ENCODE results near the gene DSG1. TPM values are rescaled to one million over a fixed set of nuclear protein-coding genes. Genes with fewer than 3 reads are reported as not detected.
"Not testable (repeated sequence)": the region's sequence is repeated elsewhere in the genome, so short reads cannot be mapped to it uniquely, and the experiment has no call there.

Gene DSG1
- total RNA-seq, 1 donor: not detected

DNA sequence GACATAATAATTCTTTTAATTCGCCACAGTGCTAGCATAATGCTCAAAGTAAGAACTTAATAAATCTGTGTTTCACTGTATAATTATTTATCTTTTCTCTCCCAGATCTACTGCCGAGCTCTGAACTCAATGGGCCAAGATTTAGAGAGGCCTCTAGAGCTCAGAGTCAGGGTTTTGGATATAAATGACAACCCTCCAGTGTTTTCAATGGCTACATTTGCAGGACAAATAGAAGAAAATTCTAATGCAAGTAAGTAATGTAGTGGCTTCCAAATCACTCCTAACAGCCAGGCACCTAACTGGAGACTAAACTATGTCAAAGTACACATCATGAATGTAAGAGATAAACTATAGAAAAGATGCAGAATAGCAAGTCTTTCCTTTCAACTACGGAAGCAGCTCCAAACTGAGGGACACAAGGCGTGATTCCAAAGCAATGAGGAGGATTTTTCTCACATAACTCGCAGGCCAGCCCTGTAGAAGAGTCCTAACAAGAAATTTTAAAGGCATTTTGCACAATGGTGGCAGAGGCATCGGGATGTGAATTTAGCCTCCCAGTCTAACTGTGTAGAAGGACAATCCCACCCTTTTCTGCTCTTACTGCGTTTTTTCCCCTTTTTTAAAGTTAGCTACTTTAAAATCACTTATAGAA is 12.0 kb downstream of the DSG1 start:
- no peak for DNase-seq (ENCODE audit: low read depth in 2 of 3, low spot score in 2 of 3)

DNA sequence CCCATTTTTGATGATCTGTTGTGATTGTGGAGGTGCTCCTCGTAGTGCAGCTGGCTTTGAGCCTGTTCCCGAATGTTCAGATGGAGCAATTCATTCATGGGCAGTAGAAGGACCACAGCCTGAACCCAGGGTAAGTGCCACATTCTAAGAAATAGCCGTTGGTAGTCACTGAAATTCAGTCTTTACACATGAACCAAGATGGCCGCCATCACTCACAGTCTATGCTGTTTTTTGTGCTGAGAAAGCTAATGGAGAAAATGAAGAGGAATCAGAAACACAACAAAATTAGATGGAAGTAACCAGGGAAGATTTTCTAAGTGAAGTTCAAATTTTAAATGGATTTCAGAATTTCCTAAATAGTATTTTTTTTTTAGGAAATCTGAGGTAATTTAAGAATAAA is 25.5 kb downstream of the DSG1 start:
- DNase-seq (ENCODE audit: low read depth in 2 of 3, low spot score in 2 of 3): no peak

DNA sequence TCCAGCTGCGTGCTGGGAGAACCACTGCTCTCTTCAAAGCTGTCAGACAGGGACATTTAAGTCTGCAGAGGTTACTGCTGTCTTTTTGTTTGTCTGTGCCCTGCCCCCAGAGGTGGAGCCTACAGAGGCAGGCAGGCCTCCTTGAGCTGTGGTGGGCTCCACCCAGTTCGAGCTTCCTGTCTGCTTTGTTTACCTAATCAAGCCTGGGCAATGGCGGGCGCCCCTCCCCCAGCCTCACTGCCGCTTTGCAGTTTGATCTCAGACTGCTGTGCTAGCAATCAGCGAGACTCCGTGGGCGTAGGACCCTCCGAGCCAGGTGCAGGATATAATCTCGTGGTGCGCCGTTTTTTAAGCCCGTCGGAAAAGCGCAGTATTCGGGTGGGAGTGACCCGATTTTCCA is 35.4 kb downstream of the DSG1 start:
- DNase-seq (ENCODE audit: low read depth in 2 of 3, low spot score in 2 of 3): not testable (repeated sequence)

DNA sequence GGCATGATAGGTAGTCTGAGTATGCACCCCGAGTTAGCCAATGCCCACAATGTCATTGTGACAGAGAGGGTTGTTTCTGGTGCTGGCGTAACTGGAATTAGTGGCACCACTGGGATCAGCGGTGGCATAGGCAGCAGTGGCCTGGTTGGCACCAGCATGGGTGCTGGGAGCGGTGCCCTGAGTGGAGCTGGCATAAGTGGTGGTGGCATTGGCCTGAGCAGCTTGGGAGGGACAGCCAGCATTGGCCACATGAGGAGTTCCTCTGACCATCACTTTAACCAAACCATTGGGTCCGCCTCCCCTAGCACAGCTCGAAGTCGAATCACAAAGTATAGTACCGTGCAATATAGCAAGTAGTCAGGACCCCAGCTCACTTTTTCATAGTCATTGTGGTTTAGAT is 37.0 kb downstream of the DSG1 start:
- no peak for DNase-seq (ENCODE audit: low read depth in 2 of 3, low spot score in 2 of 3)

DNA sequence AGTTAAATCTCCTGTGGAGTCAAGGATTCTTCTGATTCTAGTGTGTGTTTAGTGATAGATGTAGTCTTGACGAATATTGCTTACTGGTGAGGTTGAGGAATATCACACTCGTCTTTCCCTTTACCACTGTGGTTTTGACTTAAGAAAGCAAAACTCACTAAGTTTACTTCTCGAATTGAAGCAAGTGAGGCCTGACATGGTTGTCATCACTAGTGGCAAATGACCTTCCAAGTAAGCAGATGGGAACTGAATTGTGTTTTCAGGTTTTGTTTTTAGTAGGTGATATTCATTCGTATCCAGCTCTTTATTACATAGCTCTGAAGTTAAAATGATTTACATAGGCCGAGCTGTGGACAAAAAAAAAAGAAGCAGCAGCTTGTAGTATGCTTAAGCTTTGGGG is 38.1 kb downstream of the DSG1 start:
- DNase-seq (ENCODE audit: low read depth in 2 of 3, low spot score in 2 of 3): no peak

DNA sequence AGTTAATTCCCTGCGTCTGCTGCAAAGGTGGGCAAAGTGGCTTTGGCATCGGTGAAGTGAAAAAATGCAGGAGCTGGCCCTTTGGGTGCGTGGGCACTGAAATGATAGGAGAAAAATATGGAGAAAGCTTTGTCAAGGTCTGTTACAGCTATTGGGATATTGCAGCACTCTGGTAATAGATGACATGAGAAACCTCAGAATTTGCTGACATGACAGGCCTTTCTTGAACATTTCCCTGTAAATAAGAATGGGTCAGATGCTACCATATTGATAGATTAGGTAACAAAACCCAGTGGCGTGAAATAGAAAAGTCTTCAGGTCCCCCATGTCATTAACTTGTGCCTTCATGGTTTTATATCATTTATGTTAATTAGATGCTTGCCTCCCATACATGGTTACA is 46.2 kb downstream of the DSG1 start:
- no peak for DNase-seq (ENCODE audit: low read depth in 2 of 3, low spot score in 2 of 3)

DNA sequence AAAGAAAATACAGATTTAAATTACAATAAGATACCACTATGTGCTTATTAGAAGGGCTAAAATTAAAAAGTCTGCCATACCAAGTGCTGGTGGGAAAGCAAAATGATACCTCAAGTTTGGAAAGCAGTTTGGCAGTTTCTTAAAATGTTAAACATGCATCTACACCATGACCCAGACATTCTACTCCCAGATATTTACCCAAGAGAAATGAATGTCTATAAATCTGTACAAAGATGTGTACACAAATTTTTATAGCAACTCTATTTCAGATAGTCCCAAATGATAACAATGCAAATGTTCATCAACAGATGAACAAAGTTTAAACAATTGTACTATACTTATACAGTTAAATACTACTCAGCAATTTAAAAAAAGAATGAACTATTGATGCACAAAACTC is 51.5 kb downstream of the DSG1 start:
- DNase-seq (ENCODE audit: low read depth in 2 of 3, low spot score in 2 of 3): no peak

DNA sequence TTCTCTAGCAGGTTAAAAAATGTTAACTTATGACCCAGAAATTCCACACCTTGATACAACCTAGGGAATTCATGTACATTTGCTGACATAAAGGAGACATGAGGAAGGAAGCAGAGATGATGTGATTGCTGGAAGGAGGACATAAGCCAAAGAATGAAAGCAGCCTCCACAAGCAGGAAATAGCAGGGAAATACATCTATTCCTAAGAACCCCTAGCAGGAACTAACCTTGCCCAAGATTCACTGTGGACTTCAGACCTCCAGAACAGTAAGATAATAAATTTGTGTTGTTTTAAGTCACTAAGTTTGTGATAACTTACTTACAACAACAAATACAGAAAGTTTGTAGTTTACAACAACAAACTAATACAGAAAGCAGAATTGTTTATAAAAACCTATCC is 54.0 kb downstream of the DSG1 start:
- DNase-seq (ENCODE audit: low read depth in 2 of 3, low spot score in 2 of 3): no peak

DNA sequence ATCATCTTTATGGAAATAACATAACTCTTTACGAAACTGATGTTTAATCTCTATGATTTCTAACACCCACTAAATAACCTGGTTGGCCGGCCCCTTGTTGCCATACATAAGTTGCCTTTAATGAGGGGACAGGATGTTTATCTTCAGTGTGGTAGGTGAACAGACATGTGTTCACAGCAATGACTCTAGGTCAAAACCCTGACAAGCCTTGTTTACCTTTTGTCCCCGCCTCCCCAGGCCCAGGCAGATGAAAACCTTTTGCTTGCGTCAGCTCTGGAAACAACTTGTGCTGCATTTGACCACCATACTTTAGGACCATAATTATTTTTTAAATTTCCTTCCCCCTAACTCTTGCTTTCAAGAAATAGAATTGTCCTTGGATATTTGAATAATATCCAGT is 55.7 kb downstream of the DSG1 start:
- DNase-seq (ENCODE audit: low read depth in 2 of 3, low spot score in 2 of 3): no peak

DNA sequence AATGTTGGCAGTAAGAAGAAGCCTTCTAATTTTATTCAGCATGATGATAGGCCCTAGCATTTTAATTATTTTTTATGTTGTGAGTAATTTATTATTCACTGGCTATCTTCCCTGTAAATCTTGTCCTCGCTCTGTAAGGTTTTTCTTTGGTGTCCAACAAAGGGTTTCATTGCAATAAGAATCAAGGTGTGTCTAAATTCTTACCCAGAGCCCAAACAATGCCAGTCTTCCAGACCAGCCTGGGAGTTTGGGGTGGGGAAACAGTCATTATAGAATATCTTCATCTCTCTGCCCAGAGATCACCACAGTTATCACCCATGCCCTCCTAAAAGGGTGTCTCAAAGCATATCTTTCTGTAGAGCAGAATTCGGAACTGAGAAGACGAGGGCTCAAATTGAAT is 58.5 kb downstream of the DSG1 start, which contains the start of gene DSG4:
Gene DSG4, plus strand, starts transcription at position 301 of the 400 bp plus-strand sequence. CDS start 135 bp downstream, outside the sequence.
- no peak for DNase-seq (ENCODE audit: low read depth in 2 of 3, low spot score in 2 of 3)

DNA sequence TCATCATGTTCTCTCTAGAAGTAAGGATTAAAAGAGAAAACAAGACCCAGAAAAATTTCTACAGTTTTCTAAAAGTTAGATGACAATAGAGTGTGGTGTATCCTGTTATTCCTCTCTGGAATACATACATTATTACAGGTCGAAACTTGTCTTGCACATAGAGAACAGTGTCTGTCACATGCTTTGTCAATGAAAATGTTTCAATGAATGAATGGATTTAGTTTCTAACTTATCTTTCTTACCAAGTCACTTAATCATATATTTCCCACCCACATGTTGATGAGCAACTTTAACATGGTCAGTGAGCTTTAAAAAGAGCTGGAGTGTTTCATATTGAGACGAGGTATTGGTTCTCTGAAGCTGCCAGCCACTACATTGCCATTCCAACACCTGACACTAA is 63.0 kb downstream of the DSG1 start:
- no peak for DNase-seq (ENCODE audit: low read depth in 2 of 3, low spot score in 2 of 3)

DNA sequence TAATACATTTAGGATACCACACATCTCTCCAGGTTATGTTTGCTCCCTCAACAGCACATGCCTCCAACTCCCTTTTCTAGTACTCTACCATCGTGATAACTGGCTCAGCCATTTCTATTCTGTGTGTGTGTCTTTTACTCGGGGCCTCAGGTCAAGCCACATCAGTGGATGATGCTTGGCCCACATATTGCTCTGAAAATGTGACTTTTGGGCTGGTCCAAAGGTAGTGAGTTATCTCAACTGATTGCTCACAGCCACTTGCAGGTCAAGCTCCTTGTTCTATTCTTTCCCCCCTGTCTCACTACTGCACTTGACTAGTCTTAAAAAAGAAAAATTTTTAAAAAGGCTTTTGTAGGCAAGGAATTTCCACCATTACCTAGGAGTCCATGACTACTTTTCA is 64.1 kb downstream of the DSG1 start:
- DNase-seq (ENCODE audit: low read depth in 2 of 3, low spot score in 2 of 3): no peak

DNA sequence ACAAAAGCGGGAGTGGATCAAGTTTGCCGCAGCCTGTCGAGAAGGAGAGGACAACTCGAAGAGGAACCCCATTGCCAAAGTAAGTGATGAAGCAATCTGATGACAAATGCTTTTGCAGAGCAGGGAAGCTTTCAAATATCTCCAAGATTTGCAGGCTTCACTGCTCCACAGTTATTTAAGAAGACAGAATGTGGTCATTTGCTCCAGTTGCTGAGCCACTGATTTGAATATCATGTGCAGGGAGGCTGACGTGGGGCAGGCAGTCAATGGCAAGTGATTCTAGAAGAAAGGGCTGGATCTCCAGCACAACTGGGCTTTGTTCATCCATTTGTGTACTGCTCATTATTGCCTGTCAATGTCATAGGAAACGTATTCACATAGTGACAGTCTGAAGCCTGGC is 68.8 kb downstream of the DSG1 start:
- no peak for DNase-seq (ENCODE audit: low read depth in 2 of 3, low spot score in 2 of 3)

DNA sequence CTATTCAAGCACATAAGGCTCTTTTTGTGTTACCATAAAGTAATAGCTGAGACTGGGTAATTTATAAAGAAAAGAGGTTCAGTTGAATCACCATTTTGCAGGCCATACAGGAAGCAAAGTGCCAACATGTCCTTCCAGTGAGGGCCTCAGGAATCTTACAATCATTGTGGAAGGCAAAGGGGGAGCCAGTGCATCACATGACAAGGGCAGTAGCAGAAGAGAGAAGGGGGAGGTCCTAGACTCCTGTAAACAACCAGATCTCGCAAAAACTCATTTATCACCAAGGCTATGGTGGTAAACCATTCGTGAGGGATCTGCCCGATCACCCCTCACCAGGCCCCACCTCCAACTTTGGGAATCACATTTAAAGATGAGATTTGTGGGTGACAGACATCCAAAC is 75.3 kb downstream of the DSG1 start:
- DNase-seq (ENCODE audit: low read depth in 2 of 3, low spot score in 2 of 3): no peak

DNA sequence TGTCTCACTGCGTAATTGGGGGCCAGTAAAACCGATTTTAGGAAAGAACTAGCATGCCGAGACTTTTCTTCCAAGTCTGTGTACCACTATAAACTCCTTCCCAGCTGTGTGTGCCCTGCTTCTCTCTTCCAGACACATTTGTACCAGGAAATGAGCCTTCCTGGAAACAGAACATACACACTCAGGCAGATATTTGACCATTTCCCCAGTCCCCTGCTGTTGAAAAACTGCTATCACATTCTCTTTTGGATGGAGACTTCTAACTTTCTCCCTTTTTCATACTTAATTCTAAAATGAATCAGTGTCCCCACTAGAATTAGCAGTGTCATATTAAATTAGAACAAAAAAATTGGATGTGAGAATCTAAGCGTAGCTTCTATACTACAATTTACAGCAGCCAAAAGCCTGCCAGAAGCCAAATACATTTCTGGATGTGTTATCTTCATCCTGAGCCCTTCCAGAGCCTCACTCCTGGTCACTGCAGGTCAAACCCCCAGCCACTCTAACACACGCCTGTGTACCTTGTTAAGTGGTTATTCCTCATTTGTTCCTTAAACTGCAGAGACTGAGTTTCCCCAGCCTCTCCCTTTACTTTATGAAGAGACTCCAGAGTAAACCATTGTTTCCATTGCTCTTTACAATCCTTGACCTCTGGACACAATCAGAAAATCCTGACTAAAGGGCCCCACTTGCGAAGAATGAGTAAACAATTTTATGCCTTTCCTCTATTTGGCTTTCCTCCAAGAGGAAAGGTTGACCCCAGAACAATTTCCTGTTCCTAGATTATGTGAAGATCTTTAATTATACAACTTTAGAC is 79.0 kb downstream of the DSG1 start:
- DNase-seq (ENCODE audit: low read depth in 2 of 3, low spot score in 2 of 3): no peak

DNA sequence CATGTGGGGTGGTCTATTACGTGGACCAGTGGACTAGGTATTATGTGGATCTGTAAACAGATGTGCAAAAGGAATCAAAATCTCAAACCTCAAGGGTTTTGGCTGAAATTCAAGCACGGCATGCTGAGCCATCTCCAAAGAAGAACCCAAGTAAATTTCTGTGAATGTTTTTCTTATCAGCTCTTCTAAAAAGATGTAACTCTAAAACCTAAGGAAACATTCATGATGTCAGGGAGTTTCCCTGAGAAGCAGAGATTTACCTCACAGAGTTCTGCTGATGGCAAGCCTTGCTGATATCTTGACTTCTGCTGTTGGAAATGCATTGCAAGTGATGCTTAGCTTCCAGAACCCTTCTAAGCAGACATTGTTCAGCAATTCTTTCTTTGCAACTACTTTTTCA is 80.2 kb downstream of the DSG1 start:
- DNase-seq (ENCODE audit: low read depth in 2 of 3, low spot score in 2 of 3): no peak

DNA sequence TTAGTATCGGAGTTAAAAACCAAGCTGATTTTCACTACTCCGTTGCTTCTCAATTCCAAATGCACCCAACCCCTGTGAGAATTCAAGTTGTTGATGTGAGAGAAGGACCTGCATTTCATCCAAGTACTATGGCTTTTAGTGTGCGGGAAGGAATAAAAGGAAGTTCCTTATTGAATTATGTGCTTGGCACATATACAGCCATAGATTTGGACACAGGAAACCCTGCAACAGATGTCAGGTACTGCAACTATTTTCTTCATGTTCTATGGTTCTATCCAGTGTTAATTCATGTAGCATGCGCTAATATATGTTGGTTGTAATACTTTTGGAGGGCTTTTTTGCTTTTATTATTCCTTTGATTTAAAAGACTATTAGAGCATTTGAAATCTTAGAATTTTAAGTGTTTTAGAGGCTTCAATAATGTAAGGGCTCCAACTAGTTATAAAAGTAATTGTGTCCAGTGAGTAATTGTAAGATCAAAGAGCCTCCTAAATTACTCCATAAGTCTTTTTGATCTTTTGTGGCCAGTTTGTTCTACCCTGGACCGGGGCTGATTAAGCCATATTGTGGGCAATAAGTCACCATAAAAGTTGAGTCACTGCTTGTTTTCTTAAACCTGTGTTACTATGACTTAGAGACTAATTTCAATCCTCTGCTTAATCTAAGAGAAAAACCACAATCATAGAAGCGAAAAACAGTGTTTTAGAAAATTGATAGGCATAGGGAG is 81.5 kb downstream of the DSG1 start:
- peak in 2 of 3 donors; percentile 11 to 61 for DNase-seq (ENCODE audit: low read depth in 2 of 3, low spot score in 2 of 3)

DNA sequence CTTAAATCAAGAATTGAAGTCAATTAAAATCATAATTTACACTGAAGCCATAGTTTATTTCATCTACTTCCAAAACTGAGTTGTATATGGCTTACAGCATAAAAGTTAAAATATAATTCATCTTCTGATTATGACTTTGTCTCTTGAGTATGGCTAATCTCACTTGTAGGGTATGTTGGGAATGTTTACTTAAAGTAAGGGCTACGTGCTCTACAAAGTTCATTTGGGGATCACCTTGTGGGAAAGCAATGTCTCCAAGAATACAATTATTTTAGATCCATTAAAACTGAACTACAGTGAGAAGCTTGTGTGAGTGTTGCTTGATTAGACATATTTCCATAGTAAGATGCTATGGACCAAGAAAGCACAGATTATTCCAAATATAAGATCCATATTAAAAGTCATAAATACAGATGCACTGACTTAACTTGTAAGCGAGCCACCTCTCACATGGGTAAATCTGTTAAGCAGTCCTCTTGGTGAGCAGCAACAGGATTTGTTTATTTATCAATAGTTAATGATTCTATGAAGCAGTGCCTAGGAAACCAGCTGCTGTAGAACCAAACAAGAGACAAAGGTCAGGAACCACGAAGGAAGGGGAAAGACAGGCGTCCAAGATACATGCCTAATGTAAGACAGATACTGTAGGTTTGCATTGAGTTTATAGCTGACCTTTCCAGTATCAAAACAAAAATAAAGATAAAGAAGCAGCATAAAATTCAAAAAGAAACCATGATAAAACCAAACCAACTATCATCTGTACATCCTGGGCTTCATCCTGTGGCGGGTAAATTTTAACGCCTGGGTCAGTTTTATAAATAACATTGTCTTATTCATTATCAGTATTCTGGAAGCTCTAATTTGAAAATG is 83.4 kb downstream of the DSG1 start:
- no peak for DNase-seq (ENCODE audit: low read depth in 2 of 3, low spot score in 2 of 3)

DNA sequence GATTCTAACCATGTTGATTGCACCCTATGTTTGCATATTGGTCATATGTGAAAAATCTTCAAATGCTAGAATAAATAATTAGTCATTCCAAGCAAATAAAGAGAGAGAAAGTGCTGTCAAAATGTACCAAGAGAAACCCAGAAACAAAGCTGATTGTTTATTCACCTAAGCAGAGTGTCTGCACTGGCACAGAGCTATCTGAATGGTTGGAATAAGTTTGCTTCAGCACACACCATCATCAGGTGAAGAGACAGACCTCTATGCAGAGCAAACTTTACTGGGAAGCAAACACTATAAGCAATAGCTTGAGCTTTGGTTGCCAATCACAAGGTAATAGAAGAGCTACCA is 84.0 kb downstream of the DSG1 start:
- no peak for DNase-seq (ENCODE audit: low read depth in 2 of 3, low spot score in 2 of 3)

DNA sequence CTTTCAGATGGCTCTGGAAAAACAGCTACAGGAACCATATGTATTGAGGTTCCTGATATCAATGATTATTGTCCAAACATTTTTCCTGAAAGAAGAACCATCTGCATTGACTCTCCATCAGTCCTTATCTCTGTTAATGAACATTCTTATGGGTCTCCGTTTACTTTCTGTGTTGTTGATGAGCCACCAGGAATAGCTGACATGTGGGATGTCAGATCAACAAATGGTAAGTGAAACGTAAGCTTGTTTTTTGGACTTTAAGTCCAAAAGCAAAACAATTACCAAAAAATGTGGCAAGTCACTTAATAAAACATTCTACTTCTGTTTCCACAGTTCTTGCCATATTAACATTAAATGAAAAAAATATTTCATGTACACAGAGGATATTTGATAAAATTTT is 85.4 kb downstream of the DSG1 start:
- DNase-seq (ENCODE audit: low read depth in 2 of 3, low spot score in 2 of 3): no peak
